ENCODE data around the gene EPAS1. TPM values are rescaled to one million over a fixed set of nuclear protein-coding genes. Genes with fewer than 3 reads are reported as not detected.

The EPAS1 gene
- total and polyA plus RNA-seq, 2 of the 8 experiments (the other 6 are each of a cell fraction or from before 2014, with no cell fraction given), result 2.0 to 4.9 TPM

- no peak for TF ChIP-seq RBBP5 (IDR thresholded peaks at IDR 0.05; ENCODE audit: borderline replicate concordance, low read depth, low read length)
Observed at GRCh38 chr2:46373238-46373637, 76.0 kb downstream of the EPAS1 start (continued).
